Activated naive CD4-positive, alpha-beta T cell treated with Interleukin-2 at 50 U/mL for 16 hours (primary cell): Measurements from ENCODE around the gene PLEKHM3.

Source experiments
- DNase-seq: peaks from one replicate; pipeline ENCODE4 v3.0.0-alpha.2; 2020

Gene PLEKHM3, protein sequence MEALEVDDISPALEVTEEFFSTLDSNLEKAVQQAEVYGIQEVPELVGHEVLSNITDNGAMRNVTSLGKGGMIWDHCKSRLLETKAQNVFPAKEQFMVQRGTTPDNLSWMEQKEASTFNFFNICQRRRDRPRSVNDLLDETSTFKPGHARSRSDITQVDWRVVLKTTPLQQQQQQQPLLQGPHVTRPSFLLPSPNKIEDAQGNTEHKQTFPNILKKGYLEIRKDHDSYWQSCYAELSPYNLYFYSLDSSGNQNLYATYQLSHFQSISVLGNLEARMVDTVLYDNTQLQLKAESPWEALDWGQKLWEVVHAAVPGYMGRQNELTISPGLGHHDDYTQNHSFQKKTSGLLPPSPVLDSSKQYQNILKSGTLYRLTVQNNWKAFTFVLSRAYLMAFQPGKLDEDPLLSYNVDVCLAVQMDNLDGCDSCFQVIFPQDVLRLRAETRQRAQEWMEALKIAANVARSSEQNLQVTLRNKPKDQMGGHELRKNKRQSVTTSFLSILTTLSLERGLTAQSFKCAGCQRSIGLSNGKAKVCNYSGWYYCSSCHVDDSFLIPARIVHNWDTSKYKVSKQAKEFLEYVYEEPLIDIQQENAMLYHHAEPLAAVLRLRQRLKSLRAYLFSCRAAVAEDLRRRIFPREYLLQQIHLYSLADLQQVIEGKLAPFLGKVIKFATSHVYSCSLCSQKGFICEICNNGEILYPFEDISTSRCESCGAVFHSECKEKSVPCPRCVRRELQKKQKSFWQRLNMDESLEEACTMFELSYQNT

GRCh38 chr2:208025037-208025813 is at the start of gene PLEKHM3:
Gene PLEKHM3, minus strand, starts transcription at chr2:208025527. Its CDS starts 23,888 bp downstream, at chr2:208001639.
- peak; percentile 79 for DNase-seq

DNA sequence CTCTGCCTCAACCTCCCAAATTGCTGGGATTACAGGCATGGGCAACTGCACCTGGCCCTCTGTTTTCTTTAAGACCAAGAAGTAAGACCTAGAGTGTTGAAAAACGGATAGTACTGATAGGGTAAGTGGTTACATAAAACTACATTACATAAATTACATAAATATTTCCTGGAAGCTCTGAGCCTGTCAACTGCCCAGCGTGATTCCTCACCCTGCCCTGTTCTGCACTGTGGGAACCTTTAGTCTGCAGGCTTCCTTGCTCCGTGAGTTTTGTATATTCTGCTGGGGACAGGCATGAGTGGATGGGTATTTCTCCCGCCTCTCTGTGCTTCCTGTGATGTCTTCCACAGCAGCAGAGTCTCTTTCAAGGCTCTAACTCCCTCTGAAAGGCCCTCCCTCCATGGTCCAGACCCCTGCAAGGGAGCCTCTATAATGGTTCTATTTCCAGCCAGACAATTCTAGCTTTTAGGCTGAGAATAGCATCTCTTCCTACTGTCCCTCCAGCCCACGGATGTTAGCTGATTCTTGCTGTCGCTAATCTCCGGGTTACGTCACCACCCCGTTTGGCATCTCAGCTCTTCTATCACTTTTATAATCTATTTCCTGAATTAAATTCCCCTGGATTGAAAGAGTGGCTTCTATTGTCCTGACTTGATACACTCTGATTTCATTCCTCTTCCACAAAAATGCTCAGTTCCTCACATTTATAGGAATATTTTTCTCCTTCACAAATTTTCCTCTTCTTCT is 49.5 kb upstream of the PLEKHM3 start:
- DNase-seq: no peak

GRCh38 chr2:208072250-208072892 is 47.0 kb upstream of the PLEKHM3 start:
- DNase-seq: peak; percentile 50

DNA sequence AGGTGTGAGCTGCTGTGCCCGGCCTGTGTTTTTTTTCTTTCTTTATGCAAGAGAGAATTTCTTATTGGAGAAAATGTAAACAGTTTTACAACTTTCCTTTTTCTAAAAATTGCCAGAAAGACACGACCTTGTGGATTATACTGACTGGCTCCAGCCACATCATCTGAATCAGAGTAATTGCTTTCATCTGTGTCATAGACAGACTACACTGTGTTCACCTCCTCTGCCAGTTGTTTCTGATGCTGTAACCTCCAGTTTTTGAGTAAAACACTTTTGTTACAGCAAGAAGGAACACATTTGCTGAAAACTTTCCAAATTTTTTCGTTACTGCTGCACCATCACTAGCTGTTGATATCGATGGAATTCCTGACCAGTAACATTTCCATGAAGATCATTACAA is 43.9 kb upstream of the PLEKHM3 start:
- no peak for DNase-seq

GRCh38 chr2:208066016-208066415 is 40.7 kb upstream of the PLEKHM3 start:
- no peak for DNase-seq

GRCh38 chr2:208065476-208065875 is 40.1 kb upstream of the PLEKHM3 start:
- no peak for DNase-seq

DNA sequence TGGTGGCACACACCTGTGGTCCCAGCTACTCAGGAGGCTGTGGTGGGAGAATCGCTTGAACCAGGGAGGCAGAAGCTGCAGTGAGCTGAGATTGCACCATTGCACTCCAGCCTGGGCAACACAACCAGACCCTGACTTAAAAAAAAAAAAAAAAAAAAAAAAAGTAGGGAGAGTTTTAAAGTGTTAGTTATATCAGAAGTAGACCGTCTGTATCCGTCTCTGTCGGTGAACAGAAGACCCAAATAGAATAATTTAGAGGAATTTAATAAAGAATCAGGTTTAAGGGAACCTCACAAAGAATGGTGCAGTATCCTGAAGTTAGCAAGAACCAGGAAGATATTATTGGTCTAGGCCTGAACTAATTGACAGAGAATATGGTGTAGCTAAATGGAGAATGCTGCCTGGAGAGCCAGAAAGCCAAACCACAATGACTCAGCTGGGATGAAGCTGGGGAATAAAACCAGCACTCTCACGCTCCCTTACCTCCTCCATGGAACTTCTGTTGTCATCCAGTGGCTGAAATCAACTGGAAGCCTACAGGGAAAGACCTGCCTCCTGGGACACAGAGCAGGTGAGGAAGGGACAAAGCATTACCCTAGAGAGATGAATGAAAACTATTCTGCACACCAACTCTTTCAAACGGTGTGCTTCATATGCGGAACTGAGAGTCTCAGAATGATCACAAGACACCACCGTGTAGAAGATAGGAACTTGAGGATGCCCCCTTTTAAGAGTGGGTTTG is 39.1 kb upstream of the PLEKHM3 start:
- DNase-seq: no peak

DNA sequence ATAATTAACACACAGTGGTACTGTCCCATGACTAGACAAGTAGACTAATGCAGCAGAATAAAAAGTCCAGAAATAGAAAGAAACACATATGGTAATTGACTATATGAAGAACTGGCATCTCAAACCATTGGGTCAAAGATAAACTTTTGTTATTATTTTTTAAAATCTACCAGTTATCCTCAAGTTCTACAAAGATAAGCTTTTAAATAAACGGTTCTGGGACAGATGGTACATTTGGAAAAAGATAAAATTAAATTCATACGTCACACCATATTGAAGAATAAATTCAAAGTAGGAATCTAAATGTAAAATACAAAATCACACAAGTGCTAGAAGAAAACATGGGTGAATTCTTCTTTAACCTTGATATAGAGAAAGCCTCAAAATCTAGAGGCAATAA is 37.6 kb upstream of the PLEKHM3 start:
- DNase-seq: no peak

GRCh38 chr2:208062113-208062512 is 36.8 kb upstream of the PLEKHM3 start:
- DNase-seq: no peak

- DNase-seq: no peak
Observed at GRCh38 chr2:208057108-208057507, 31.8 kb upstream of the PLEKHM3 start.

GRCh38 chr2:208049441-208049840 is 24.1 kb upstream of the PLEKHM3 start:
- DNase-seq: no peak

- DNase-seq: no peak
Observed at GRCh38 chr2:208049006-208049405, 23.7 kb upstream of the PLEKHM3 start.

DNA sequence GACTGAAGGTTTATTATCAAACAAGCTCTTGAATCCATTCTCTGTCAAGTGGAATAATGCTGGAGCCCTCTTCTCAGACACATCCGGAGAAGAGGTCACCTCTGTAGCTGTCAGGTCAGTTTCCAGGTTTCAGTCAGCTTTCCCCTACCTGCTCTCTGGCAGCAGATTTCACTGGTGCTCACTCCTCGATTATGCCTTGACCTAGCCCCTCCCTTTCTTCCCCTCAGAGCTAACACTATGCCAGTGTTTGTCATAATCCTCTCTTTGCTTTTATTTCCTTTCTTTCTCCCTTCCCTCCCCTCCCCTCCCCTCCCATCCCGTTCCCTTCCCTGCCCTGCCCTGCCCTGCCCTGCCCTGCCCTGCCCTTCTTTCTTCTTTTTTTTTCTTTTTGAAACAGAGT is 22.5 kb upstream of the PLEKHM3 start:
- DNase-seq: no peak

GRCh38 chr2:208046686-208047085 is 21.4 kb upstream of the PLEKHM3 start:
- no peak for DNase-seq

- no peak for DNase-seq
Observed at GRCh38 chr2:208042450-208042849, 17.1 kb upstream of the PLEKHM3 start.

DNA sequence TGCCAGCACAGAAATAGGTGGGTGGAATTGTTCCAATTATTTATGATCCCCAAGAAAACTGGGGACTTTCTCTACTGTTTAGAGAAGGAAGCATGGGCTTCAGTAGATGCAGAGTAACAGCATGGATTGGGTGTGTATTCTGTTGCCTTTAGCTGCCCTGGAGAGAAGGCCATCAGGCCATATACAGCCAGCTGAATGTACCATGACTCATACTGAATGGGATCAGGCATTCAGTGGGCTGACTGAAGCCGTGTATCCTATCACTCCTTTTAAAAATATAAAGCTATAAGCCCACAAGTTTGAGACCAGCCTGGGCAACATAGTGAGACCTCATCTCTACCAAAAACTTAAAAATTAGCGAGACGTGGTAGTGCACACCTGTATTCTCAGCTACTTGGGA is 16.7 kb upstream of the PLEKHM3 start:
- DNase-seq: no peak

DNA sequence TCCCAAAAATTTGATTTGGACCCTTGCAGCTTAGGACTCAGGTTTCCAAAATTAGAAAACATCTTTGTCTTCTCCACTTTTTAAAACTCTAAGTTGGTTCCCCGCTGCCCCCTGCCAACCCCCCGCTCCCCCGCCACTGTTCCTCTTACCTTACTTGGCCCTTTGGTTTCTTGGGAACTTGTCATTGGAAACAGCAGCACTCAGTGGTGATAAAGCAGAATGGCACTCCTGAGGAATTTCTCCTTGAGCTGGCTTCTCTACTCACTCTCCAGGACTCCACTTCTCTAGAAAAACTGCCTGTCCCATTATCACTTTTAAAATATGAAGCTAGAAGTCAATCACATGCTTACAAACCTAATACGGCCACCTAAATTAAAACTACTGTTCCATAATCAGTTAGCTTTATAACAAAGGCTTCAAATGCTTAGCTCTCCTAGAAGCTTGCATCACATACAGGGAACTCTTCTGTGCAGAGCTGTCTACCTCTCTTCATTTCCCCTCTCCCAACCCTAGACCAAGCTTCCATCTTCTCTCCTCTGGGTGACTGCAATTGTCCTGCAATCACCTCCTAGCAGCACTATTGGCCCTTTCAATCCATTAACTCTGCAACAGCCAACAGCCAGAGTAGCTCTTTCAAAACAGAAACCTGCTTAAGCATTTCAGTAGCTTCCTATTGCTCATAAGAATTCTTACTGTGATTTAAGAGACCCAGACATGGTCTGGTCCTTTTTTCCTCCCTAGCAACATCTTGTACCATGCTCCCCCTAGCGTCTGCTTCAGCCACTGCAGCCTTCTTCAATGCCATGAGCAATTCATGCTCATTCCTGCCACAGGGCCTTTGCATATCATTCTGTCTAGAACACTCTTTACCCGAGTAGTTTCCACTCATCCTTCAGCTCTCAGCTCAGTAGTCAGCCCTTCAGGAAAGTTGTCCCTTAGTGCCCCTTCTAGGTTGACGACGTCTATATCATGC is 15.2 kb upstream of the PLEKHM3 start:
- peak; percentile 77 for DNase-seq

- DNase-seq: no peak
Observed at GRCh38 chr2:208039376-208040110, 14.2 kb upstream of the PLEKHM3 start.
